A673 (cell line): ENCODE results near the gene PEA15. TPM values are rescaled to one million over a fixed set of nuclear protein-coding genes. Genes with fewer than 3 reads are reported as not detected.

Experiments used
- BruUV-seq: library from RNA; stranded (reverse); fragments of 400-500 nt; replicated peaks from 2 replicates; lab custom pipeline; 2021; lab: Mats Ljungman, UMichigan
- CTCF ChIA-PET: fragments of 300-600 bp; sonication (Branson Sonifier 250); formaldehyde crosslinking; loops from one replicate; lab custom pipeline; 2022; ENCODE audit warnings: antibody characterized with exemption; lab: Charles Lee
- POLR2A ChIA-PET: fragments of 300-600 bp; sonication (Branson Sonifier 250); formaldehyde crosslinking; loops from one replicate; lab custom pipeline; 2022; ENCODE audit warnings: antibody characterized with exemption; ENCODE audit not compliant: low non-redundant PET; lab: Charles Lee
- DNase-seq: peaks from one replicate; pipeline ENCODE4 v3.0.0-alpha.2; 2015; ENCODE audit warnings: low spot score
- H3K27ac ChIP-seq: fragments of 200-600 bp; sonication (generic); 2 replicates; pipeline ENCODE4 v1.5.1; 2016; ENCODE audit warnings: mixed run types, low read depth, mild to moderate bottlenecking, mixed read lengths, antibody characterized with exemption, low read length; ENCODE audit not compliant: poor library complexity, severe bottlenecking
- H3K27me3 ChIP-seq: fragments of 200-600 bp; sonication (generic); replicated peaks from 2 replicates; pipeline ENCODE4 v1.6.1; 2017; ENCODE audit warnings: mixed run types, low read depth, mild to moderate bottlenecking, mixed read lengths, antibody characterized with exemption, low read length; ENCODE audit not compliant: insufficient read depth, poor library complexity
- H3K36me3 ChIP-seq: fragments of 200-600 bp; sonication (generic); 2 replicates; pipeline ENCODE4 v1.6.1; 2016; ENCODE audit warnings: mixed run types, mild to moderate bottlenecking, mixed read lengths, antibody characterized with exemption, low read length; ENCODE audit not compliant: insufficient read depth, poor library complexity, severe bottlenecking
- H3K4me1 ChIP-seq: fragments of 200-600 bp; sonication (generic); 2 replicates; pipeline ENCODE4 v1.6.1; 2017; ENCODE audit warnings: mixed run types, mild to moderate bottlenecking, mixed read lengths, antibody characterized with exemption, low read length; ENCODE audit not compliant: insufficient read depth, poor library complexity, severe bottlenecking
- H3K4me3 ChIP-seq: fragments of 200-600 bp; sonication (generic); 2 replicates; pipeline ENCODE4 v1.5.1; 2016; ENCODE audit warnings: low read depth, mixed run types, mild to moderate bottlenecking, mixed read lengths, low read length; ENCODE audit not compliant: poor library complexity, severe bottlenecking
- H3K9me3 ChIP-seq: fragments of 200-600 bp; sonication (generic); 2 replicates; pipeline ENCODE4 v1.6.1; 2016; ENCODE audit warnings: mixed run types, low read depth, mild to moderate bottlenecking, mixed read lengths, antibody characterized with exemption, low read length; ENCODE audit not compliant: poor library complexity, severe bottlenecking
- EZH2 ChIP-seq: fragments of 200-600 bp; sonication (generic); IDR thresholded peaks from 2 replicates; pipeline ENCODE4 v1.6.1; 2017; ENCODE audit warnings: borderline replicate concordance, low read depth, mild to moderate bottlenecking, mixed read lengths, antibody characterized with exemption, low read length; ENCODE audit not compliant: poor library complexity, severe bottlenecking
- intact Hi-C: fragments of 100-400 bp; cut with micrococcal nuclease; formaldehyde crosslinking; loops from one replicate; pipeline ENCODE4 v1.10.0; 2022; ENCODE audit not compliant: unreplicated experiment
- total RNA-seq: library from RNA; stranded (reverse); gene quantifications from 2 replicates; pipeline ENCODE4 v1.2.3, GENCODE V29; 2021
- TF ChIP-seq, protein P1 (sequence below): fragments of 300-800, 200-600 bp; sonication (generic); conservative IDR thresholded peaks from 2 replicates; pipeline ENCODE4 v1.5.1; 2017; ENCODE audit warnings: low read depth, mild to moderate bottlenecking, antibody characterized with exemption, low read length, moderate library complexity, mixed read lengths

Gene PEA15
- total RNA-seq, 1 experiment from 2014 or later, result 87.7 TPM

DNA sequence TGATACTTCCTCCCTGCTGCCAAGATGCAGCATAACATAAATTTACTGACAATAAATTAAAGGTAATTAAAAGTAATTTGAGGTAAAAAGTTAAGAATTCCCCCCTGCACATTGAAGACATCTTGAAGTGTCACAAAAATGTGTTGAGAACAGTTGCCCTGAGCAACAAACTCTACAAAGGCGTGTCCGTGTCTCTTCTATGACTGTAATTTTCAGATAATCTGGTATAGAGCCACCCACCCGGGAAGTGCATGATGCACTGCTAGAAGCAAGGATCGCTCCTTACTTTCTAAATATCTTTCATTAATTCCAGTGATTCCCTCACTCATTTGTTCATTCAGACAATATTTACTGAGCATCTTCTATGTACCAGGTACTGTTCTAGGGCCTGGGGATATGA lies 25.8 kb upstream of the PEA15 start:
- no peaks in the 10 kb centered on the region for H3K27me3 ChIP-seq
- no peaks in the 10 kb centered on the region for H3K36me3 ChIP-seq
- ChIA-PET CTCF (no interaction called here), POLR2A (no interaction called here)
- H3K4me1 ChIP-seq, result no peaks in the 10 kb centered on the region
- no peak overlapping the region for H3K4me3 ChIP-seq
- intact Hi-C loops, result no loop called here
- no TSS peak for BruUV-seq
- DNase-seq, result no peak
- H3K27ac ChIP-seq, result no peak overlapping the region
- no peak for TF ChIP-seq EZH2
- TF ChIP-seq, protein P1, sequence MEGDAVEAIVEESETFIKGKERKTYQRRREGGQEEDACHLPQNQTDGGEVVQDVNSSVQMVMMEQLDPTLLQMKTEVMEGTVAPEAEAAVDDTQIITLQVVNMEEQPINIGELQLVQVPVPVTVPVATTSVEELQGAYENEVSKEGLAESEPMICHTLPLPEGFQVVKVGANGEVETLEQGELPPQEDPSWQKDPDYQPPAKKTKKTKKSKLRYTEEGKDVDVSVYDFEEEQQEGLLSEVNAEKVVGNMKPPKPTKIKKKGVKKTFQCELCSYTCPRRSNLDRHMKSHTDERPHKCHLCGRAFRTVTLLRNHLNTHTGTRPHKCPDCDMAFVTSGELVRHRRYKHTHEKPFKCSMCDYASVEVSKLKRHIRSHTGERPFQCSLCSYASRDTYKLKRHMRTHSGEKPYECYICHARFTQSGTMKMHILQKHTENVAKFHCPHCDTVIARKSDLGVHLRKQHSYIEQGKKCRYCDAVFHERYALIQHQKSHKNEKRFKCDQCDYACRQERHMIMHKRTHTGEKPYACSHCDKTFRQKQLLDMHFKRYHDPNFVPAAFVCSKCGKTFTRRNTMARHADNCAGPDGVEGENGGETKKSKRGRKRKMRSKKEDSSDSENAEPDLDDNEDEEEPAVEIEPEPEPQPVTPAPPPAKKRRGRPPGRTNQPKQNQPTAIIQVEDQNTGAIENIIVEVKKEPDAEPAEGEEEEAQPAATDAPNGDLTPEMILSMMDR, result no peak
- no peaks in the 10 kb centered on the region for H3K9me3 ChIP-seq

DNA sequence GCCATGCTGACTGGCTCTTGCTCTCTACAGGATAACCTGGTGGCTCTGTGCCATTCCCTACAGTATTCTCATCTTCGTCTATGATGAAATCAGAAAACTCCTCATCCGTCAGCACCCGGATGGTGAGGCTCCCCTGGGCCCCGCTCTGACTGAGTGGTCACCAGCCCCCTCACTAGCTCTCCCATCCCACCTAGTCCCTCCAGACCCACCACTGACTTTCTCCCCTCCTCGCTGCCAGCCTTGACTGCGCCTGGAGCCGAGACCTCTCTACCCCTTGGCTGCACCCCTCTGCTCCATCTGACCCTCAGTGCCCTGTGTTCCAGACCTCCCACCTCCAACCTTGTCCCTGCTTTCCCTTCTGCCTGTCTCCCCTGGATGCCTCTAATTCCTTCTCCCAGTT lies 18.9 kb upstream of the PEA15 start:
- no TSS peak for BruUV-seq
- ChIA-PET CTCF (no interaction called here), POLR2A (no interaction called here)
- no peak overlapping the region for H3K27ac ChIP-seq
- TF ChIP-seq EZH2, result no peak
- TF ChIP-seq, protein P1, result no peak
- no peaks in the 10 kb centered on the region for H3K4me1 ChIP-seq
- intact Hi-C loops, result no loop called here
- H3K27me3 ChIP-seq, result no peaks in the 10 kb centered on the region
- no peak overlapping the region for H3K4me3 ChIP-seq
- DNase-seq, result no peak
- no peaks in the 10 kb centered on the region for H3K36me3 ChIP-seq
- no peaks in the 10 kb centered on the region for H3K9me3 ChIP-seq

DNA sequence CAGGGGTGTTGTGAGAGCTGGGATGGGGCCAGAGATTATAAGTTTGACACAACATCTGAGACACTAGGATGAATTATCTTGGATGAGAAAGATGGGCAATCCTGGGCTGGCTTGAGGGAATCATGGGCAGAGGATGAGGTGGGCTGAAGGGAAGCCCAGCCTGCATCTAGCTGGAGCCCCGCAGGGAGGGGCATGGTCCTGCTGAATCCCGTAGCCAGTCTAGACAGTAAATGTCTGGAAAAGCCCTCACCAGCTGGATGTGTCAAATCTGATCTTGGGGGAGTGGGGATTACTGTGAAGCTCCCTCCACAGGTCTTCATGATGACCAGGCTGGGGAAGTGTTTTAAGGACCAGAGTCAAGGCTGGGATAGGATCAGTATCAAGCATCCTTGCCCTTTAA lies 18.5 kb upstream of the PEA15 start:
- no TSS peak for BruUV-seq
- TF ChIP-seq EZH2, result no peak
- TF ChIP-seq, protein P1, result no peak
- Histone ChIP-seq H3K4me1 (no peaks in the 10 kb centered on the region), H3K27ac (no peak overlapping the region), H3K27me3 (no peaks in the 10 kb centered on the region), H3K36me3 (no peaks in the 10 kb centered on the region), H3K9me3 (no peaks in the 10 kb centered on the region), H3K4me3 (no peak overlapping the region)
- POLR2A ChIA-PET, result no interaction called here
- intact Hi-C loops, result no loop called here
- CTCF ChIA-PET, result no interaction called here
- no peak for DNase-seq
